GM12801 (cell line): ENCODE data around the gene CKAP4.

Experiments
- CTCF ChIP-seq: IDR thresholded peaks from one replicate; pipeline ENCODE4 v1.5.1; 2011; ENCODE audit warnings: control low read depth; ENCODE audit not compliant: insufficient read length; ENCODE audit errors: extremely low read depth

Gene CKAP4

GRCh38 chr12:106281056-106281782, 33.4 kb upstream of the CKAP4 start:
- TF ChIP-seq CTCF, result no peak

GRCh38 chr12:106280106-106280505, 32.3 kb upstream of the CKAP4 start:
- TF ChIP-seq CTCF, result no peak

- no peak for TF ChIP-seq CTCF
Measured at GRCh38 chr12:106276032-106276740, 28.4 kb upstream of the CKAP4 start.

- no peak for TF ChIP-seq CTCF
Measured at GRCh38 chr12:106275458-106275857, 27.6 kb upstream of the CKAP4 start.

GRCh38 chr12:106274575-106275121, 26.8 kb upstream of the CKAP4 start:
- no peak for TF ChIP-seq CTCF

GRCh38 chr12:106274012-106274411, 26.2 kb upstream of the CKAP4 start:
- TF ChIP-seq CTCF, result no peak

GRCh38 chr12:106273491-106273890, 25.7 kb upstream of the CKAP4 start:
- no peak for TF ChIP-seq CTCF
